ENCODE data around the gene MCM8. TPM values are rescaled to one million over a fixed set of nuclear protein-coding genes. Genes with fewer than 3 reads are reported as not detected.

Gene MCM8
- total and polyA plus RNA-seq, 2 donors (not counting 1 experiment from before 2014, with no cell fraction given) = 4.4 to 13.8 TPM

DNA sequence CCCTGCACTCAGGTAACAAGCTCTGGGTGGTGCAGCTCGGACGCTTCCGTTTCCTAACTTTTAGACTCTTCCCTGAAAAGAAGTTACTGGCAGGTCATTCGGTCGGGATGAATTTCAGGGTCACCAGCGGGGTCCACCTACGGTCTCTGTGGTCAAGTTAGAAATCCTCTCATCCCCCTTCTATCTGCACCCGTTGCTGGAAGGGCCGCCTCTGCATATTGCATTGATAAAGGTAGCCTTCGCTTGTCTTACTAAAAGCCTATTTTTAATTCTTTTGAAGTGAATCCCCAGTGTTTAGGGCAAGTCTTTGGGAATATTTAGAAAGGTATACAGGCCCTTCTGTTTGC, 56.1 kb downstream of the MCM8 start:
- peak overlapping the region; percentile 63 to 84 (median 73) for H3K4me3 ChIP-seq (ENCODE audit: control extremely low read depth in 1 of 5, extremely low read depth in 1 of 5, insufficient read depth in 1 of 5, low read depth in 2 of 5, low read length in 4 of 5)
- peak overlapping the region; percentile 89 for H3K4me2 ChIP-seq (replicated peaks; ENCODE audit: low read depth, low read length, poor library complexity, severe bottlenecking)
- peaks cover 0 to 14% of the 10 kb centered on the region in 2 experiments for H3K36me3 ChIP-seq (replicated peaks in 1 of 2; ENCODE audit: control extremely low read depth in 1 of 2, control insufficient read depth in 1 of 2, extremely low read depth in 1 of 2, insufficient read depth in 2 of 2, low read length in 1 of 2)
- no peak for DNase-seq
- Mint-ChIP-seq H3K27me3 (no peaks in the 10 kb centered on the region), H3K27ac (peak overlapping the region; percentile 80), H3K4me3 (peak overlapping the region; percentile 92), H3K4me1 (peaks cover 30% of the 10 kb centered on the region), H3K9me3 (ENCODE audit: insufficient read depth) (no peaks in the 10 kb centered on the region)
- intact Hi-C loops (cut with micrococcal nuclease) = no loop called here
- H3K27me3 ChIP-seq (replicated peaks in 1 of 4; ENCODE audit: control extremely low read depth in 1 of 4, control insufficient read depth in 3 of 4, insufficient read depth in 4 of 4, low read length in 3 of 4) = no peaks in the 10 kb centered on the region
- 0% methylated on average over 7 of the region's 10 CpGs for WGBS (ENCODE audit: insufficient coverage)
- CTCF ChIA-PET = no interaction called here
- H3K27ac ChIP-seq (ENCODE audit: low read length in 2 of 2) = peak overlapping the region in 1 of 2 donors; percentile 76
- peaks cover 16% of the 10 kb centered on the region for H3K79me2 ChIP-seq (ENCODE audit: control insufficient read depth, insufficient read depth, low read length)
- no peak for ATAC-seq (ENCODE audit: low read depth)
- H3K4me1 ChIP-seq (ENCODE audit: control insufficient read depth in 2 of 2, insufficient read depth in 2 of 2, low read length in 2 of 2) = peaks cover 15 to 17% of the 10 kb centered on the region in 2 donors
- H4K20me1 ChIP-seq (ENCODE audit: control insufficient read depth, insufficient read depth, low read length, poor library complexity, severe bottlenecking) = peaks cover 18% of the 10 kb centered on the region
- TF ChIP-seq, protein P1, sequence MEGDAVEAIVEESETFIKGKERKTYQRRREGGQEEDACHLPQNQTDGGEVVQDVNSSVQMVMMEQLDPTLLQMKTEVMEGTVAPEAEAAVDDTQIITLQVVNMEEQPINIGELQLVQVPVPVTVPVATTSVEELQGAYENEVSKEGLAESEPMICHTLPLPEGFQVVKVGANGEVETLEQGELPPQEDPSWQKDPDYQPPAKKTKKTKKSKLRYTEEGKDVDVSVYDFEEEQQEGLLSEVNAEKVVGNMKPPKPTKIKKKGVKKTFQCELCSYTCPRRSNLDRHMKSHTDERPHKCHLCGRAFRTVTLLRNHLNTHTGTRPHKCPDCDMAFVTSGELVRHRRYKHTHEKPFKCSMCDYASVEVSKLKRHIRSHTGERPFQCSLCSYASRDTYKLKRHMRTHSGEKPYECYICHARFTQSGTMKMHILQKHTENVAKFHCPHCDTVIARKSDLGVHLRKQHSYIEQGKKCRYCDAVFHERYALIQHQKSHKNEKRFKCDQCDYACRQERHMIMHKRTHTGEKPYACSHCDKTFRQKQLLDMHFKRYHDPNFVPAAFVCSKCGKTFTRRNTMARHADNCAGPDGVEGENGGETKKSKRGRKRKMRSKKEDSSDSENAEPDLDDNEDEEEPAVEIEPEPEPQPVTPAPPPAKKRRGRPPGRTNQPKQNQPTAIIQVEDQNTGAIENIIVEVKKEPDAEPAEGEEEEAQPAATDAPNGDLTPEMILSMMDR (IDR thresholded peaks at IDR 0.05) = no peak
- H3K9ac ChIP-seq (ENCODE audit: low read length) = peak overlapping the region; percentile 84
- H2AFZ ChIP-seq (ENCODE audit: insufficient read depth, low read depth, low read length, poor library complexity, severe bottlenecking) = peak overlapping the region; percentile 93
- H3K9me3 ChIP-seq (ENCODE audit: control extremely low read depth in 1 of 3, control insufficient read depth in 2 of 3, insufficient read depth in 1 of 3, low read length in 2 of 3) = no peaks in the 10 kb centered on the region
- POLR2A ChIA-PET = no interaction called here

DNA sequence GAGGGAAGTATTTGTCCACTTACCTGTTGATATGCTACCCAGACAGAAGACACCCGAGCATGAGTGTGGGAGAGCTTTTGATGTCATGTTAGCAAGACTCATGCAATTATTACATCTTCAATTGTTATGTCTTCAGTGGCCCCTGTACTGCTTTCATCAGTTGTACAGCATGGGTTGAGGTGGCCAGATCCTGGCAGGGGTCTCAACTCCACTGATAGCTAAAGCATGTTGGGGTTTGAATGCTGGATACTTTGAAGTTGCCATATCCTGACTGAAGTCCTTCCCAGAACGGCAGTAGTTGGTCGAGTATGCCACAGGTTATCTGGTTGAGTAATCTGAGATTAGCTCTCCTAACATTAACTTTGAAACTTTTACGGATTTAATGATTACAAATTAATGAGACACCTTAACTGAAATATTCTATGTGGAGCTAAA, 56.7 kb downstream of the MCM8 start:
- Mint-ChIP-seq H3K27ac (no peak overlapping the region), H3K9me3 (ENCODE audit: insufficient read depth) (no peaks in the 10 kb centered on the region), H3K27me3 (no peaks in the 10 kb centered on the region), H3K4me1 (peaks cover 30% of the 10 kb centered on the region), H3K4me3 (peak overlapping the region; percentile 92)
- no CpG with 5 or more reads among the region's 4 CpGs for WGBS (ENCODE audit: insufficient coverage)
- H3K9ac ChIP-seq (ENCODE audit: low read length) = peak overlapping the region; percentile 84
- ChIA-PET CTCF (interaction anchor here (0.8 kb wide), 2 partner anchors 10 to 802 kb away, joined by 3 to 7 read pairs; no protein-coding TSS in a partner anchor), POLR2A (no interaction called here)
- H3K27me3 ChIP-seq (replicated peaks in 1 of 4; ENCODE audit: control extremely low read depth in 1 of 4, control insufficient read depth in 3 of 4, insufficient read depth in 4 of 4, low read length in 3 of 4) = no peaks in the 10 kb centered on the region
- H3K27ac ChIP-seq (ENCODE audit: low read length in 2 of 2) = no peak overlapping the region
- DNase-seq (no peak), ATAC-seq (ENCODE audit: low read depth) (no peak)
- H3K9me3 ChIP-seq (ENCODE audit: control extremely low read depth in 1 of 3, control insufficient read depth in 2 of 3, insufficient read depth in 1 of 3, low read length in 2 of 3) = no peaks in the 10 kb centered on the region
- H3K4me1 ChIP-seq (ENCODE audit: control insufficient read depth in 2 of 2, insufficient read depth in 2 of 2, low read length in 2 of 2) = peaks cover 15 to 17% of the 10 kb centered on the region in 2 donors
- peaks cover 0 to 20% of the 10 kb centered on the region in 2 experiments for H3K36me3 ChIP-seq (replicated peaks in 1 of 2; ENCODE audit: control extremely low read depth in 1 of 2, control insufficient read depth in 1 of 2, extremely low read depth in 1 of 2, insufficient read depth in 2 of 2, low read length in 1 of 2)
- TF ChIP-seq, protein P1 (IDR thresholded peaks at IDR 0.05) = no peak
- no peak for TF ChIP-seq EZH2 (IDR thresholded peaks at IDR 0.05; ENCODE audit: borderline replicate concordance, insufficient read depth, low read depth, low read length, poor library complexity, severe bottlenecking)
- H2AFZ ChIP-seq (ENCODE audit: insufficient read depth, low read depth, low read length, poor library complexity, severe bottlenecking) = no peak overlapping the region
- H4K20me1 ChIP-seq (ENCODE audit: control insufficient read depth, insufficient read depth, low read length, poor library complexity, severe bottlenecking) = peaks cover 19% of the 10 kb centered on the region
- H3K79me2 ChIP-seq (ENCODE audit: control insufficient read depth, insufficient read depth, low read length) = peaks cover 21% of the 10 kb centered on the region
- peak overlapping the region in 4 of 5 experiments; percentile 63 to 84 (median 74) for H3K4me3 ChIP-seq (ENCODE audit: control extremely low read depth in 1 of 5, extremely low read depth in 1 of 5, insufficient read depth in 1 of 5, low read depth in 2 of 5, low read length in 4 of 5)
- intact Hi-C loops (cut with micrococcal nuclease) = no loop called here
- peak overlapping the region; percentile 89 for H3K4me2 ChIP-seq (replicated peaks; ENCODE audit: low read depth, low read length, poor library complexity, severe bottlenecking)
